ENCODE measurements around the gene ANGPTL8. TPM values are rescaled to one million over a fixed set of nuclear protein-coding genes. Genes with fewer than 3 reads are reported as not detected.

Gene ANGPTL8
- polyA plus RNA-seq, 4 donors, result 0.52 to 1.2 (median 0.86) TPM; not detected in 1

- DNase-seq (ENCODE audit: low read depth in 4 of 4, low spot score in 2 of 4), result peak in 3 of 4 donors; percentile 14 to 40 (median 24)
Observed at GRCh38 chr19:11203194-11204075, 36.0 kb upstream of the ANGPTL8 start.

GRCh38 chr19:11204076-11204602 lies 35.3 kb upstream of the ANGPTL8 start:
- no peak for DNase-seq (ENCODE audit: low read depth in 4 of 4, low spot score in 2 of 4)

GRCh38 chr19:11204943-11205349 lies 34.5 kb upstream of the ANGPTL8 start:
- DNase-seq (ENCODE audit: low read depth in 4 of 4, low spot score in 2 of 4), result no peak

GRCh38 chr19:11205939-11206570 lies 33.4 kb upstream of the ANGPTL8 start:
- DNase-seq (ENCODE audit: low read depth in 4 of 4, low spot score in 2 of 4), result no peak

GRCh38 chr19:11208561-11209471 lies 30.6 kb upstream of the ANGPTL8 start:
- no peak for DNase-seq (ENCODE audit: low read depth in 4 of 4, low spot score in 2 of 4)

GRCh38 chr19:11209839-11210655 lies 29.4 kb upstream of the ANGPTL8 start:
- no peak for DNase-seq (ENCODE audit: low read depth in 4 of 4, low spot score in 2 of 4)

- DNase-seq (ENCODE audit: low read depth in 4 of 4, low spot score in 2 of 4), result no peak
Observed at GRCh38 chr19:11210656-11210928, 28.8 kb upstream of the ANGPTL8 start.

- DNase-seq (ENCODE audit: low read depth in 4 of 4, low spot score in 2 of 4), result no peak
Observed at GRCh38 chr19:11214387-11214786, 25.0 kb upstream of the ANGPTL8 start.

GRCh38 chr19:11221082-11221598 lies 18.3 kb upstream of the ANGPTL8 start:
- no peak for DNase-seq (ENCODE audit: low read depth in 4 of 4, low spot score in 2 of 4)

GRCh38 chr19:11223200-11223599 lies 16.2 kb upstream of the ANGPTL8 start:
- no peak for DNase-seq (ENCODE audit: low read depth in 4 of 4, low spot score in 2 of 4)

- no peak for DNase-seq (ENCODE audit: low read depth in 4 of 4, low spot score in 2 of 4)
Observed at GRCh38 chr19:11224429-11224828, 15.0 kb upstream of the ANGPTL8 start.

GRCh38 chr19:11225172-11225571 lies 14.2 kb upstream of the ANGPTL8 start:
- no peak for DNase-seq (ENCODE audit: low read depth in 4 of 4, low spot score in 2 of 4)

- no peak for DNase-seq (ENCODE audit: low read depth in 4 of 4, low spot score in 2 of 4)
Observed at GRCh38 chr19:11225815-11226214, 13.6 kb upstream of the ANGPTL8 start.

GRCh38 chr19:11226716-11227166 lies 12.7 kb upstream of the ANGPTL8 start:
- DNase-seq (ENCODE audit: low read depth in 4 of 4, low spot score in 2 of 4), result no peak

GRCh38 chr19:11227195-11227886 lies 12.1 kb upstream of the ANGPTL8 start:
- no peak for DNase-seq (ENCODE audit: low read depth in 4 of 4, low spot score in 2 of 4)

- no peak for DNase-seq (ENCODE audit: low read depth in 4 of 4, low spot score in 2 of 4)
Observed at GRCh38 chr19:11230621-11231386, 8.6 kb upstream of the ANGPTL8 start.

- DNase-seq (ENCODE audit: low read depth in 4 of 4, low spot score in 2 of 4), result no peak
Observed at GRCh38 chr19:11232555-11232954, 6.9 kb upstream of the ANGPTL8 start.

GRCh38 chr19:11233073-11233472 lies 6.3 kb upstream of the ANGPTL8 start:
- no peak for DNase-seq (ENCODE audit: low read depth in 4 of 4, low spot score in 2 of 4)
